ENCODE data around the gene CACNA2D2. TPM values are rescaled to one million over a fixed set of nuclear protein-coding genes. Genes with fewer than 3 reads are reported as not detected.

CACNA2D2 gene
- polyA plus RNA-seq, 1 of the 3 experiments (the other 2 are of a cell fraction) = 1.1 TPM

GRCh38 chr3:50530001-50530970, 26.9 kb upstream of the CACNA2D2 start:
- H3K9ac ChIP-seq = no peak overlapping the region
- H3K4me1 ChIP-seq (ENCODE audit: control insufficient read depth in 1 of 2, insufficient read depth in 2 of 2, low read depth in 1 of 2, low read length in 1 of 2) = peaks cover 0 to 25% of the 10 kb centered on the region in 2 experiments; a peak in 1 of 4 replicates
- TF ChIP-seq MEF2A (IDR thresholded peaks at IDR 0.05; ENCODE audit: borderline replicate concordance, low read depth) = no peak
- no peak for TF ChIP-seq SMC3 (IDR thresholded peaks at IDR 0.05; ENCODE audit: low read depth, low read length)
- TF ChIP-seq SIN3A (IDR thresholded peaks at IDR 0.05; ENCODE audit: borderline replicate concordance, low read depth, low read length) = no peak
- TF ChIP-seq EP300 (IDR thresholded peaks at IDR 0.05; ENCODE audit: borderline replicate concordance in 1 of 2, low read depth in 1 of 2, low read length in 1 of 2) = no peak
- no peak for TF ChIP-seq JUND (IDR thresholded peaks at IDR 0.05)
- TF ChIP-seq CHD2 (IDR thresholded peaks at IDR 0.05; ENCODE audit: low read length, partially characterized antibody) = no peak
- TF ChIP-seq YY1 (IDR thresholded peaks at IDR 0.05; ENCODE audit: low read depth) = no peak
- no peak for TF ChIP-seq EZH2phosphoT487 (IDR thresholded peaks at IDR 0.05; ENCODE audit: borderline replicate concordance, low read depth)
- TF ChIP-seq, protein P1, sequence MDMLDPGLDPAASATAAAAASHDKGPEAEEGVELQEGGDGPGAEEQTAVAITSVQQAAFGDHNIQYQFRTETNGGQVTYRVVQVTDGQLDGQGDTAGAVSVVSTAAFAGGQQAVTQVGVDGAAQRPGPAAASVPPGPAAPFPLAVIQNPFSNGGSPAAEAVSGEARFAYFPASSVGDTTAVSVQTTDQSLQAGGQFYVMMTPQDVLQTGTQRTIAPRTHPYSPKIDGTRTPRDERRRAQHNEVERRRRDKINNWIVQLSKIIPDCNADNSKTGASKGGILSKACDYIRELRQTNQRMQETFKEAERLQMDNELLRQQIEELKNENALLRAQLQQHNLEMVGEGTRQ (IDR thresholded peaks at IDR 0.05; ENCODE audit: borderline replicate concordance, low read depth, low read length) = no peak
- no peak for TF ChIP-seq RCOR1 (IDR thresholded peaks at IDR 0.05; ENCODE audit: low read length)
- TF ChIP-seq, protein P2, sequence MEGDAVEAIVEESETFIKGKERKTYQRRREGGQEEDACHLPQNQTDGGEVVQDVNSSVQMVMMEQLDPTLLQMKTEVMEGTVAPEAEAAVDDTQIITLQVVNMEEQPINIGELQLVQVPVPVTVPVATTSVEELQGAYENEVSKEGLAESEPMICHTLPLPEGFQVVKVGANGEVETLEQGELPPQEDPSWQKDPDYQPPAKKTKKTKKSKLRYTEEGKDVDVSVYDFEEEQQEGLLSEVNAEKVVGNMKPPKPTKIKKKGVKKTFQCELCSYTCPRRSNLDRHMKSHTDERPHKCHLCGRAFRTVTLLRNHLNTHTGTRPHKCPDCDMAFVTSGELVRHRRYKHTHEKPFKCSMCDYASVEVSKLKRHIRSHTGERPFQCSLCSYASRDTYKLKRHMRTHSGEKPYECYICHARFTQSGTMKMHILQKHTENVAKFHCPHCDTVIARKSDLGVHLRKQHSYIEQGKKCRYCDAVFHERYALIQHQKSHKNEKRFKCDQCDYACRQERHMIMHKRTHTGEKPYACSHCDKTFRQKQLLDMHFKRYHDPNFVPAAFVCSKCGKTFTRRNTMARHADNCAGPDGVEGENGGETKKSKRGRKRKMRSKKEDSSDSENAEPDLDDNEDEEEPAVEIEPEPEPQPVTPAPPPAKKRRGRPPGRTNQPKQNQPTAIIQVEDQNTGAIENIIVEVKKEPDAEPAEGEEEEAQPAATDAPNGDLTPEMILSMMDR (IDR thresholded peaks at IDR 0.05) = no peak
- no peak for TF ChIP-seq FOXJ3 (CRISPR knock-in tag; IDR thresholded peaks at IDR 0.05)
- TF ChIP-seq USF1 (IDR thresholded peaks at IDR 0.05; ENCODE audit: borderline replicate concordance, low read depth) = no peak
- no peak for TF ChIP-seq TEAD4 (IDR thresholded peaks at IDR 0.05; ENCODE audit: borderline replicate concordance, insufficient read depth)
- no peak for TF ChIP-seq FOSL2 (IDR thresholded peaks at IDR 0.05; ENCODE audit: borderline replicate concordance, low read depth)
- TF ChIP-seq FOXM1 (IDR thresholded peaks at IDR 0.05; ENCODE audit: low read depth) = no peak
- 75% methylated on average over 48 of the region's 48 CpGs for WGBS (ENCODE audit: low lambda C conversion rate)
- H3F3A ChIP-seq (replicated peaks; ENCODE audit: insufficient read depth) = no peaks in the 10 kb centered on the region
- no peak overlapping the region for H3K4me2 ChIP-seq
- H3K9me2 ChIP-seq = no peaks in the 10 kb centered on the region
- no peak overlapping the region for H3K27ac ChIP-seq (ENCODE audit: low read depth in 2 of 2, low read length in 1 of 2)
- no peaks in the 10 kb centered on the region for H3K9me3 ChIP-seq
- CTCF ChIA-PET = no interaction called here
- peaks cover 6% of the 10 kb centered on the region; the same call in 1 of the 2 replicates for H3K27me3 ChIP-seq (ENCODE audit: insufficient read depth)
- no peaks in the 10 kb centered on the region for H3K79me2 ChIP-seq (ENCODE audit: insufficient read depth)
- no peak overlapping the region for H2AFZ ChIP-seq (ENCODE audit: low read depth)
- no peak overlapping the region for H3K4me3 ChIP-seq (ENCODE audit: low read depth in 2 of 2, low read length in 1 of 2)
- H3K36me3 ChIP-seq (replicated peaks in 1 of 2; ENCODE audit: control insufficient read depth in 1 of 2, insufficient read depth in 2 of 2, low read length in 1 of 2) = no peaks in the 10 kb centered on the region
- POLR2A ChIA-PET = no interaction called here
- no peak for DNase-seq
- H4K20me1 ChIP-seq (ENCODE audit: insufficient read depth) = no peaks in the 10 kb centered on the region

Measured in SK-N-SH (cell line).